ENCODE data around the gene DLL4. TPM values are rescaled to one million over a fixed set of nuclear protein-coding genes. Genes with fewer than 3 reads are reported as not detected.

Gene DLL4
- total RNA-seq, 1 experiment from 2014 or later: 1.5 TPM

DNA sequence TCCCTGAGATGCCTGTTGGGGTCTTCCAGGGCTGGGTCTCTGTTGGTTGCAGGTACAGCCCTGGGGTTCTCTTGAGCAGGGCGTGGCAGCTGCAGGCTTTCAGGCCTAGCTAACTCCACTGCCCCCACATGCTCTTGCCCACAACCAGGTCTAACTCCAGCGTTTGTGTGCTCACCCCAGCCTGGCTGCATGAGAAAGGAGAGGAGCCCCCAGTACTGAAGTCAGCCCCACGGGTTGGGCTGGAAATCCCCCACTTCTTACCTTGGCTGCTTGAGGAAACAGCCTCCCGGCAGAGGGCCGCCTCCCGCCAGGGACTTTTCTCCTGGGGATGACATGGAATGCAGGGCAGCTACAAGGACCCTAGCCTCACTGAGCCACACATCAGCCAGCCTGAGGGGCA, 16.7 kb upstream of the DLL4 start (continued):
- TF ChIP-seq, protein P1, sequence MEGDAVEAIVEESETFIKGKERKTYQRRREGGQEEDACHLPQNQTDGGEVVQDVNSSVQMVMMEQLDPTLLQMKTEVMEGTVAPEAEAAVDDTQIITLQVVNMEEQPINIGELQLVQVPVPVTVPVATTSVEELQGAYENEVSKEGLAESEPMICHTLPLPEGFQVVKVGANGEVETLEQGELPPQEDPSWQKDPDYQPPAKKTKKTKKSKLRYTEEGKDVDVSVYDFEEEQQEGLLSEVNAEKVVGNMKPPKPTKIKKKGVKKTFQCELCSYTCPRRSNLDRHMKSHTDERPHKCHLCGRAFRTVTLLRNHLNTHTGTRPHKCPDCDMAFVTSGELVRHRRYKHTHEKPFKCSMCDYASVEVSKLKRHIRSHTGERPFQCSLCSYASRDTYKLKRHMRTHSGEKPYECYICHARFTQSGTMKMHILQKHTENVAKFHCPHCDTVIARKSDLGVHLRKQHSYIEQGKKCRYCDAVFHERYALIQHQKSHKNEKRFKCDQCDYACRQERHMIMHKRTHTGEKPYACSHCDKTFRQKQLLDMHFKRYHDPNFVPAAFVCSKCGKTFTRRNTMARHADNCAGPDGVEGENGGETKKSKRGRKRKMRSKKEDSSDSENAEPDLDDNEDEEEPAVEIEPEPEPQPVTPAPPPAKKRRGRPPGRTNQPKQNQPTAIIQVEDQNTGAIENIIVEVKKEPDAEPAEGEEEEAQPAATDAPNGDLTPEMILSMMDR (IDR thresholded peaks at IDR 0.05 in 2 of 3, conservative IDR thresholded peaks at IDR 0.05 in 1 of 3; ENCODE audit: borderline replicate concordance in 1 of 3, insufficient read depth in 1 of 3, low read depth in 2 of 3, low read length in 2 of 3): no peak
- TF ChIP-seq POLR2A (IDR thresholded peaks at IDR 0.05; ENCODE audit: borderline replicate concordance, extremely low read depth, insufficient read depth, insufficient read length) (no peak), SIN3A (IDR thresholded peaks at IDR 0.05; ENCODE audit: low read depth) (no peak), POLR2AphosphoS5 (IDR thresholded peaks at IDR 0.05; ENCODE audit: low read depth, low read length) (no peak), SRF (IDR thresholded peaks at IDR 0.05; ENCODE audit: low read depth) (no peak), TCF7L2 (IDR thresholded peaks at IDR 0.05; ENCODE audit: borderline replicate concordance, extremely low read depth, insufficient read depth, insufficient read length) (no peak), YY1 (IDR thresholded peaks at IDR 0.05; ENCODE audit: extremely low read depth, insufficient replicate concordance, low read depth, low read length) (no peak), ZFX (IDR thresholded peaks at IDR 0.05) (no peak), EZH2phosphoT487 (IDR thresholded peaks at IDR 0.05; ENCODE audit: borderline replicate concordance) (no peak), FOSL1 (IDR thresholded peaks at IDR 0.05; ENCODE audit: low read depth) (no peak), EGR1 (IDR thresholded peaks at IDR 0.05; ENCODE audit: low read depth) (no peak), CBX3 (IDR thresholded peaks at IDR 0.05; ENCODE audit: low read depth) (no peak), JUND (IDR thresholded peaks at IDR 0.05) (no peak)
- TF ChIP-seq, protein P2, sequence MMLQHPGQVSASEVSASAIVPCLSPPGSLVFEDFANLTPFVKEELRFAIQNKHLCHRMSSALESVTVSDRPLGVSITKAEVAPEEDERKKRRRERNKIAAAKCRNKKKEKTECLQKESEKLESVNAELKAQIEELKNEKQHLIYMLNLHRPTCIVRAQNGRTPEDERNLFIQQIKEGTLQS (IDR thresholded peaks at IDR 0.05): no peak

DNA sequence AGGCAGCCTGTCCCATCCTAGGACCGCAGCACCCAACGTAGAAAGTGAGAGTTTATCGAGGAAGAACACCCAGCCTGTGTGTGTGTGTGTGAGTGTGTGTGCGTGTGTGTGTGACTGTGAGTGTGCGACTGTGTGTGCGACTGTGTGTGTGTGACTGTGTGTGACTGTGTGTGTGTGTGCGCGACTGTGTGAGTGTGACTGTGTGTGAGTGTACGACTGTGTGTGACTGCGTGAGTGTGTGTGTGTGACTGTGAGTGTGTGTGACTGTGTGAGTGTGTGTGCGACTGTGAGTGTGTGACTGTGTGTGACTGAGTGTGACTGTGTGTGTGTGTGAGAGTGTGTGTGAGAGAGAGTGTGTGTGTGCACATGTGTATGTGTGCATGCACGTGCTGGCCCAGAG, 15.1 kb upstream of the DLL4 start:
- ATAC-seq (no peak), DNase-seq (ENCODE audit: low read depth, low spot score) (no peak)
- Histone ChIP-seq H3K27me3 (ENCODE audit: insufficient read depth, low read length) (no peaks in the 10 kb centered on the region), H3K9me3 (ENCODE audit: control insufficient read depth in 1 of 2, insufficient read depth in 1 of 2, low read depth in 1 of 2, low read length in 2 of 2) (no peaks in the 10 kb centered on the region), H3K79me2 (ENCODE audit: insufficient read depth, low read length) (no peaks in the 10 kb centered on the region), H4K20me1 (ENCODE audit: insufficient read depth) (no peaks in the 10 kb centered on the region), H3K9me2 (ENCODE audit: insufficient read depth) (no peaks in the 10 kb centered on the region), H3K27ac (ENCODE audit: low read depth, low read length) (no peak overlapping the region), H2AFZ (ENCODE audit: low read depth, low read length, poor library complexity, severe bottlenecking) (no peak overlapping the region), H3K9ac (ENCODE audit: low read length) (no peak overlapping the region), H3K4me1 (ENCODE audit: control insufficient read depth in 1 of 2, insufficient read depth in 2 of 2, low read length in 2 of 2) (no peaks in the 10 kb centered on the region), H3K36me3 (ENCODE audit: control insufficient read depth in 1 of 2, insufficient read depth in 2 of 2, low read length in 2 of 2) (no peaks in the 10 kb centered on the region), H3K4me2 (ENCODE audit: low read length) (no peak overlapping the region), H3K4me3 (replicated peaks in 1 of 2; ENCODE audit: low read depth in 1 of 2, low read length in 2 of 2) (no peak overlapping the region)
- RAD21 ChIA-PET (ENCODE audit: low non-redundant PET in 1 of 2, low total read pairs in 2 of 2, uncharacterized antibody in 2 of 2, unreplicated experiment in 2 of 2): no interaction called here
- intact Hi-C loops (cut with micrococcal nuclease): no loop called here
- POLR2A ChIA-PET: no interaction called here
- CTCF ChIA-PET: no interaction called here
- TF ChIP-seq JUND (IDR thresholded peaks at IDR 0.05): no peak
- TF ChIP-seq SRF (IDR thresholded peaks at IDR 0.05; ENCODE audit: low read depth): no peak
- no peak for TF ChIP-seq EZH2phosphoT487 (IDR thresholded peaks at IDR 0.05; ENCODE audit: borderline replicate concordance)
- TF ChIP-seq FOSL1 (IDR thresholded peaks at IDR 0.05; ENCODE audit: low read depth): no peak
- TF ChIP-seq, protein P2 (IDR thresholded peaks at IDR 0.05): no peak
- no TSS peak for BruUV-seq (replicated peaks)

Data from HCT116 (cell line).